IMR-90 (cell line): ENCODE measurements around the gene ISG20L2. TPM values are rescaled to one million over a fixed set of nuclear protein-coding genes. Genes with fewer than 3 reads are reported as not detected.

Source experiments
- ATAC-seq: fragments of 200-7000 bp; cut with Tn5 transposase; 2 replicates; pipeline ENCODE4 v1.9.1; 2020; ENCODE audit warnings: low read depth, mild to moderate bottlenecking, moderate library complexity
- BruUV-seq: library from RNA; stranded (reverse); fragments of 400-500 nt; replicated peaks from 2 replicates; lab custom pipeline; 2021; lab: Mats Ljungman, UMichigan
- CTCF ChIA-PET: fragments of 300-600 bp; formaldehyde crosslinking; extraction: SDS; loops from one replicate; lab custom pipeline; 2021; ENCODE audit warnings: antibody characterized with exemption; lab: Yijun Ruan, JAX
- POLR2A ChIA-PET: fragments of 300-600 bp; sonication (Branson Sonifier 250); formaldehyde crosslinking; loops from one replicate; lab custom pipeline; 2022; ENCODE audit warnings: antibody characterized with exemption; ENCODE audit not compliant: unreplicated experiment; lab: Charles Lee
- DNase-seq: peaks from one replicate; pipeline ENCODE4 v3.0.0; 2013
- H2AFZ ChIP-seq: replicated peaks from 2 replicates; pipeline ENCODE3; 2013; ENCODE audit warnings: low read length, mild to moderate bottlenecking; ENCODE audit not compliant: poor library complexity
- H2AK5ac ChIP-seq: 2 replicates; pipeline ENCODE4 v1.6.1; 2013; ENCODE audit warnings: low read depth, low read length, inconsistent platforms
- H2AK9ac ChIP-seq: replicated peaks from 2 replicates; pipeline ENCODE3; 2013; ENCODE audit warnings: mild to moderate bottlenecking, low read depth, low read length, moderate library complexity; ENCODE audit not compliant: poor library complexity
- H2BK120ac ChIP-seq: 2 replicates; pipeline ENCODE4 v1.6.1; 2013; ENCODE audit warnings: low read depth, low read length, inconsistent platforms
- H2BK15ac ChIP-seq: 3 replicates; pipeline ENCODE4 v1.6.1; 2013; ENCODE audit warnings: low read depth, low read length, inconsistent platforms
- H2BK20ac ChIP-seq: 2 replicates; pipeline ENCODE4 v1.6.1; 2013; ENCODE audit warnings: low read depth, mild to moderate bottlenecking, inconsistent platforms, low read length, moderate library complexity
- H2BK5ac ChIP-seq: 2 replicates; pipeline ENCODE4 v1.6.1; 2013; ENCODE audit warnings: mild to moderate bottlenecking, low read depth, low read length, inconsistent platforms; ENCODE audit not compliant: poor library complexity, severe bottlenecking
- H3K14ac ChIP-seq: replicated peaks from 2 replicates; pipeline ENCODE4 v1.6.1; 2013; ENCODE audit warnings: low read depth, low read length, inconsistent platforms
- H3K18ac ChIP-seq: 2 replicates; pipeline ENCODE4 v1.6.1; 2013; ENCODE audit warnings: low read depth, low read length, control low read depth
- H3K23ac ChIP-seq: 2 replicates; pipeline ENCODE4 v1.6.1; 2013; ENCODE audit warnings: low read depth, low read length, inconsistent platforms
- H3K27ac ChIP-seq: 2 replicates; pipeline ENCODE4 v1.5.1; 2013; ENCODE audit warnings: mild to moderate bottlenecking, control low read depth, low read length; ENCODE audit not compliant: insufficient read depth
- H3K27me3 ChIP-seq: 2 replicates; pipeline ENCODE4 v1.6.1; 2013; ENCODE audit warnings: low read length; ENCODE audit not compliant: control insufficient read depth, insufficient read depth
- H3K36me3 ChIP-seq: 2 replicates; pipeline ENCODE4 v1.6.1; 2013; ENCODE audit warnings: low read length, mixed read lengths; ENCODE audit not compliant: control insufficient read depth, insufficient read depth
- H3K4ac ChIP-seq: 2 replicates; pipeline ENCODE4 v1.6.1; 2013; ENCODE audit warnings: low read depth, low read length, inconsistent platforms
- H3K4me1 ChIP-seq: 2 replicates; pipeline ENCODE4 v1.6.1; 2013; ENCODE audit warnings: low read length, mixed read lengths; ENCODE audit not compliant: control insufficient read depth, insufficient read depth
- H3K4me2 ChIP-seq: 2 replicates; pipeline ENCODE4 v1.6.1; 2013; ENCODE audit warnings: low read depth, mild to moderate bottlenecking, control low read depth, low read length, moderate library complexity
- H3K4me3 ChIP-seq: 2 replicates; pipeline ENCODE4 v1.5.1; 2013; ENCODE audit warnings: low read depth, mild to moderate bottlenecking, control low read depth, low read length, moderate library complexity; ENCODE audit not compliant: insufficient read depth
- H3K56ac ChIP-seq: 2 replicates; pipeline ENCODE4 v1.6.1; 2013; ENCODE audit warnings: low read length, inconsistent platforms; ENCODE audit not compliant: insufficient read depth; ENCODE audit errors: extremely low read depth
- H3K79me1 ChIP-seq, 2 experiments: 2 replicates each; pipeline ENCODE4 v1.6.1; 2013; ENCODE audit warnings: low read length in 2 of 2, inconsistent platforms in 1 of 2, low read depth in 1 of 2
- H3K9ac ChIP-seq: 2 replicates; pipeline ENCODE4 v1.6.1; 2013; ENCODE audit warnings: low read depth, low read length, control low read depth
- H3K9me1 ChIP-seq: 2 replicates; pipeline ENCODE4 v1.6.1; 2013; ENCODE audit warnings: low read length, inconsistent platforms; ENCODE audit not compliant: insufficient read depth
- H3K9me3 ChIP-seq: 2 replicates; pipeline ENCODE4 v1.6.1; 2013; ENCODE audit warnings: low read length; ENCODE audit not compliant: control insufficient read depth, insufficient read depth
- H4K20me1 ChIP-seq: 2 replicates; pipeline ENCODE4 v1.6.1; 2013; ENCODE audit warnings: low read length, inconsistent platforms; ENCODE audit not compliant: insufficient read depth
- H4K5ac ChIP-seq: 2 replicates; pipeline ENCODE4 v1.6.1; 2013; ENCODE audit warnings: mild to moderate bottlenecking, low read depth, low read length, control low read depth
- H4K8ac ChIP-seq, 2 experiments: 2 replicates each; pipeline ENCODE4 v1.6.1; 2013; ENCODE audit warnings: low read depth in 2 of 2, low read length in 2 of 2, control low read depth in 1 of 2, inconsistent platforms in 1 of 2
- H4K91ac ChIP-seq: 2 replicates; pipeline ENCODE4 v1.6.1; 2013; ENCODE audit warnings: low read depth, low read length, inconsistent platforms; ENCODE audit not compliant: insufficient read depth
- BHLHE40 ChIP-seq: fragments of 150-350 bp; IDR thresholded peaks from 2 replicates; pipeline ENCODE4 v1.6.1; 2016; ENCODE audit warnings: mild to moderate bottlenecking, low read depth, low read length
- CEBPB ChIP-seq: IDR thresholded peaks from 2 replicates; pipeline ENCODE4 v1.6.1; 2012; ENCODE audit warnings: low read depth, low read length, improper control_type of control experiment
- CHD1 ChIP-seq: IDR thresholded peaks from 2 replicates; pipeline ENCODE4 v1.6.1; 2012; ENCODE audit warnings: low read depth, low read length, improper control_type of control experiment
- MAFK ChIP-seq: IDR thresholded peaks from 2 replicates; pipeline ENCODE4 v1.6.1; 2012; ENCODE audit warnings: low read depth, low read length, improper control_type of control experiment
- MAZ ChIP-seq: IDR thresholded peaks from 2 replicates; pipeline ENCODE4 v1.6.1; 2012; ENCODE audit warnings: low read depth, mild to moderate bottlenecking, low read length, improper control_type of control experiment, moderate library complexity, borderline replicate concordance
- MXI1 ChIP-seq: IDR thresholded peaks from 2 replicates; pipeline ENCODE4 v1.6.1; 2012; ENCODE audit warnings: low read depth, mild to moderate bottlenecking, low read length, moderate library complexity, borderline replicate concordance
- NFE2L2 ChIP-seq: fragments of 150-350 bp; IDR thresholded peaks from 2 replicates; pipeline ENCODE4 v1.6.1; 2016; ENCODE audit warnings: low read depth, mild to moderate bottlenecking, low read length
- RAD21 ChIP-seq: IDR thresholded peaks from 2 replicates; pipeline ENCODE4 v1.6.1; 2012; ENCODE audit warnings: low read length, improper control_type of control experiment
- RFX5 ChIP-seq: IDR thresholded peaks from 2 replicates; pipeline ENCODE4 v1.8.0; 2012; ENCODE audit warnings: low read depth, mild to moderate bottlenecking, low read length, moderate library complexity
- SMC3 ChIP-seq: fragments of 150-350 bp; IDR thresholded peaks from 2 replicates; pipeline ENCODE4 v1.6.1; 2016; ENCODE audit warnings: low read depth, mild to moderate bottlenecking, antibody characterized with exemption, low read length, moderate library complexity
- WGBS, 2 experiments: methylation state at CpG; one replicate each; pipeline versions ENCODE4 v1.1.5 to v1.1.7; 2013; ENCODE audit warnings: missing lambda C conversion rate in 2 of 2; ENCODE audit not compliant: insufficient read length in 1 of 2; ENCODE audit errors: extremely low coverage in 2 of 2; 5-methylcytosine and 5-hydroxymethylcytosine counted together
- dilution Hi-C: fragments of 300-500 bp; cut with HindIII; formaldehyde crosslinking; loops from one replicate; pipeline ENCODE4 v1.14.3; 2018; ENCODE audit warnings: low sequenced_read_pairs; ENCODE audit not compliant: unreplicated experiment
- in situ Hi-C: fragments of 300-500 bp; cut with MboI; formaldehyde crosslinking; loops from 3 replicates; pipeline ENCODE4 v1.14.3; 2019; ENCODE audit warnings: low sequenced_read_pairs, inconsistent platforms, mixed read lengths
- intact Hi-C: fragments of 100-400 bp; cut with micrococcal nuclease; formaldehyde crosslinking; loops from 2 replicates; pipeline ENCODE4 v1.10.0; 2022
- polyA plus RNA-seq, 3 experiments: library from polyadenylated mRNA; depleted of rRNA; stranded (reverse); fragments of >200 nt; gene quantifications; 2 replicates each; pipeline ENCODE4 v1.2.3, GENCODE V29; 2012; ENCODE audit warnings: low replicate concordance in 1 of 3
- total RNA-seq: library from RNA; depleted of rRNA; stranded (reverse); fragments of >200 nt; gene quantifications from 2 replicates; pipeline ENCODE4 v1.2.3, GENCODE V29; 2012
- TF ChIP-seq, protein P1 (sequence below): fragments of 150-350 bp; IDR thresholded peaks from 2 replicates; pipeline ENCODE4 v1.6.1; 2017; ENCODE audit warnings: mild to moderate bottlenecking, antibody characterized with exemption, low read length, low read depth
- TF ChIP-seq, protein P2 (sequence below): conservative IDR thresholded peaks from 2 replicates; pipeline ENCODE4 v1.5.1; 2012; ENCODE audit warnings: mild to moderate bottlenecking, low read depth, low read length, improper control_type of control experiment
- TF ChIP-seq, protein P3 (sequence below): fragments of 150-350 bp; IDR thresholded peaks from 2 replicates; pipeline ENCODE4 v1.6.1; 2016; ENCODE audit warnings: low read depth, mild to moderate bottlenecking, low read length, moderate library complexity, borderline replicate concordance

The ISG20L2 gene
- total and polyA plus RNA-seq, 2 of the 4 experiments (the other 2 are of a cell fraction), result 17.0 to 27.3 TPM

DNA sequence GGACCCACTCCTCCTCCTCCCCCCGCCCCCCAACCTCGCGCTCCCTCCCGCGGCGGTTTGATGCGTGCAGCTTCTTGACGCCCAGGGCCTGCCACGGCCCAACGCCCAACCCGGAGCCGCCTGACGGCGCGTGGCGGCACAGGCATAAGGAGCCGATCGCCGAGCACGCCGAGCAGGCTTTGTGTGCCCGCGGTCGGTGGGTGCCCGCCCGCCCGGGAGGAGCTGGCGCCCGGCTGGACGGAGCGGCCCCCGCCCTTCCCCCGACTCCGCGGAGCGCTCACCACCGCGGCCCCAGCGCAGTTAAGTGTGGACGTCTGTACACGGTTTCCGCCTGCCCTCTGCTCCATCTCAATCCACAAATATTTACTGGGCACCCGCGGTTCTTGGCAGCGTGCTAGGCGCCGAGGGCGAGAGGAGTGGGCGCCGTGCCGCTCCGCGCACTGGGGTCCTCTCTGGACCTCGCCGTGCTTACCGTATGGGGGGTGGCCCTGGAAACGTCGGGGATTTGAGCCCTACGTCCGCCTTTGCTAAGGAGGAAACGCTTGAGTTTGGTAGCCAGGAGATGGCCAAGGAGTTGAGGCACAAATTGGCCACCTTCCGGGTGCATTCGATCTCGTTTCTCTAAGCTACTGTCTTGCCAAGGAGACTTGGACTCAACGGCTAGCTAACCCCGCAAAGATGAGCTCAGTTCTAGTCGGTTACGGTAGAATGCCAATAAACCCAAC lies 23.4 kb upstream of the ISG20L2 start:
- H3K4me1 ChIP-seq, result peaks cover 31% of the 10 kb centered on the region
- H2AK5ac ChIP-seq, result peak overlapping the region; percentile 49
- peak overlapping the region; percentile 95 for H3K4ac ChIP-seq
- peak overlapping the region; percentile 58 for H3K18ac ChIP-seq
- TSS peak; percentile 62 for BruUV-seq
- H3K4me3 ChIP-seq, result peak overlapping the region; percentile 86
- H3K36me3 ChIP-seq, result no peaks in the 10 kb centered on the region
- H2BK20ac ChIP-seq, result no peak overlapping the region
- H3K23ac ChIP-seq, result peak overlapping the region; percentile 78
- intact Hi-C loops (loop anchor here (2.0 kb wide), 1 partner anchor 15 kb away; the partner anchor contains the start of gene PRCC), dilution Hi-C loops (no loop called here), in situ Hi-C loops (no loop called here)
- peak overlapping the region; percentile 39; the same call in 1 of the 3 replicates for H2BK15ac ChIP-seq
- H4K5ac ChIP-seq, result peak overlapping the region; percentile 77
- ChIA-PET POLR2A (interaction anchor here (1.2 kb wide), 1 partner anchor 15 kb away, joined by 7 read pairs; the partner anchor contains the start of gene PRCC), CTCF (interaction anchor here (1.3 kb wide), 1 partner anchor 46 kb away, joined by 4 read pairs; the partner anchor contains the start of gene CRABP2)
- H4K8ac ChIP-seq, result peak overlapping the region; percentile 90 to 95
- peak overlapping the region; percentile 91 for H3K9ac ChIP-seq
- peaks cover 10 to 50% of the 10 kb centered on the region in 2 experiments for H3K79me1 ChIP-seq
- H2BK120ac ChIP-seq, result peak overlapping the region; percentile 58
- peak overlapping the region; percentile 97 for H2AK9ac ChIP-seq
- peak overlapping the region; percentile 86 for H4K91ac ChIP-seq
- H3K9me1 ChIP-seq, result 0 out of 2 replicates have a peak, but pooled peaks cover 12% of the 10 kb centered on the region
- 0% methylated on average over 26 of the region's 68 CpGs; no CpG with 5 or more reads in 1 of the 2 experiments for WGBS, 2 experiments
- no peaks in the 10 kb centered on the region for H4K20me1 ChIP-seq
- ATAC-seq (peak; percentile 74), DNase-seq (peak; percentile 95)
- peak overlapping the region; percentile 95 for H3K27ac ChIP-seq
- H3K27me3 ChIP-seq, result no peaks in the 10 kb centered on the region
- peak overlapping the region; percentile 90 for H3K4me2 ChIP-seq
- H3K14ac ChIP-seq, result peak overlapping the region; percentile 92
- no peaks in the 10 kb centered on the region for H3K9me3 ChIP-seq
- peak overlapping the region; percentile 77 for H2BK5ac ChIP-seq
- peak overlapping the region; percentile 95 for H2AFZ ChIP-seq
- peak overlapping the region; percentile 79 for H3K56ac ChIP-seq
- TF ChIP-seq MAZ (peak; percentile 100), CEBPB (no peak), MXI1 (peak; percentile 84), NFE2L2 (no peak), RAD21 (no peak), MAFK (peak; percentile 7; the same call in 1 of the 2 replicates), SMC3 (no peak), BHLHE40 (peak; percentile 77), CHD1 (no peak), RFX5 (no peak)
- TF ChIP-seq, protein P1, sequence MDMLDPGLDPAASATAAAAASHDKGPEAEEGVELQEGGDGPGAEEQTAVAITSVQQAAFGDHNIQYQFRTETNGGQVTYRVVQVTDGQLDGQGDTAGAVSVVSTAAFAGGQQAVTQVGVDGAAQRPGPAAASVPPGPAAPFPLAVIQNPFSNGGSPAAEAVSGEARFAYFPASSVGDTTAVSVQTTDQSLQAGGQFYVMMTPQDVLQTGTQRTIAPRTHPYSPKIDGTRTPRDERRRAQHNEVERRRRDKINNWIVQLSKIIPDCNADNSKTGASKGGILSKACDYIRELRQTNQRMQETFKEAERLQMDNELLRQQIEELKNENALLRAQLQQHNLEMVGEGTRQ, result peak; percentile 76
- TF ChIP-seq, protein P2, sequence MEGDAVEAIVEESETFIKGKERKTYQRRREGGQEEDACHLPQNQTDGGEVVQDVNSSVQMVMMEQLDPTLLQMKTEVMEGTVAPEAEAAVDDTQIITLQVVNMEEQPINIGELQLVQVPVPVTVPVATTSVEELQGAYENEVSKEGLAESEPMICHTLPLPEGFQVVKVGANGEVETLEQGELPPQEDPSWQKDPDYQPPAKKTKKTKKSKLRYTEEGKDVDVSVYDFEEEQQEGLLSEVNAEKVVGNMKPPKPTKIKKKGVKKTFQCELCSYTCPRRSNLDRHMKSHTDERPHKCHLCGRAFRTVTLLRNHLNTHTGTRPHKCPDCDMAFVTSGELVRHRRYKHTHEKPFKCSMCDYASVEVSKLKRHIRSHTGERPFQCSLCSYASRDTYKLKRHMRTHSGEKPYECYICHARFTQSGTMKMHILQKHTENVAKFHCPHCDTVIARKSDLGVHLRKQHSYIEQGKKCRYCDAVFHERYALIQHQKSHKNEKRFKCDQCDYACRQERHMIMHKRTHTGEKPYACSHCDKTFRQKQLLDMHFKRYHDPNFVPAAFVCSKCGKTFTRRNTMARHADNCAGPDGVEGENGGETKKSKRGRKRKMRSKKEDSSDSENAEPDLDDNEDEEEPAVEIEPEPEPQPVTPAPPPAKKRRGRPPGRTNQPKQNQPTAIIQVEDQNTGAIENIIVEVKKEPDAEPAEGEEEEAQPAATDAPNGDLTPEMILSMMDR, result peak; percentile 6; the same call in 1 of the 2 replicates
- TF ChIP-seq, protein P3, sequence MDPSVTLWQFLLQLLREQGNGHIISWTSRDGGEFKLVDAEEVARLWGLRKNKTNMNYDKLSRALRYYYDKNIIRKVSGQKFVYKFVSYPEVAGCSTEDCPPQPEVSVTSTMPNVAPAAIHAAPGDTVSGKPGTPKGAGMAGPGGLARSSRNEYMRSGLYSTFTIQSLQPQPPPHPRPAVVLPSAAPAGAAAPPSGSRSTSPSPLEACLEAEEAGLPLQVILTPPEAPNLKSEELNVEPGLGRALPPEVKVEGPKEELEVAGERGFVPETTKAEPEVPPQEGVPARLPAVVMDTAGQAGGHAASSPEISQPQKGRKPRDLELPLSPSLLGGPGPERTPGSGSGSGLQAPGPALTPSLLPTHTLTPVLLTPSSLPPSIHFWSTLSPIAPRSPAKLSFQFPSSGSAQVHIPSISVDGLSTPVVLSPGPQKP, result no peak
